ENCODE data around the gene RHOA.

RHOA gene

GRCh38 chr3:49454898-49455681 is 43.3 kb upstream of the RHOA start:
- TF ChIP-seq FOXM1 (IDR thresholded peaks at IDR 0.05; ENCODE audit: borderline replicate concordance, low read depth), result no peak
- no peak for TF ChIP-seq CEBPB (IDR thresholded peaks at IDR 0.05)
- TF ChIP-seq EP300 (IDR thresholded peaks at IDR 0.05; ENCODE audit: borderline replicate concordance), result no peak
- TF ChIP-seq TAF1 (IDR thresholded peaks at IDR 0.05; ENCODE audit: low read depth), result no peak
- TF ChIP-seq CREB1 (IDR thresholded peaks at IDR 0.05; ENCODE audit: low read depth), result no peak
- no peak for TF ChIP-seq TCF12 (IDR thresholded peaks at IDR 0.05; ENCODE audit: low read depth)
- TF ChIP-seq, protein P1, sequence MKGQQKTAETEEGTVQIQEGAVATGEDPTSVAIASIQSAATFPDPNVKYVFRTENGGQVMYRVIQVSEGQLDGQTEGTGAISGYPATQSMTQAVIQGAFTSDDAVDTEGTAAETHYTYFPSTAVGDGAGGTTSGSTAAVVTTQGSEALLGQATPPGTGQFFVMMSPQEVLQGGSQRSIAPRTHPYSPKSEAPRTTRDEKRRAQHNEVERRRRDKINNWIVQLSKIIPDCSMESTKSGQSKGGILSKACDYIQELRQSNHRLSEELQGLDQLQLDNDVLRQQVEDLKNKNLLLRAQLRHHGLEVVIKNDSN (IDR thresholded peaks at IDR 0.05), result no peak
- TF ChIP-seq, protein P2, sequence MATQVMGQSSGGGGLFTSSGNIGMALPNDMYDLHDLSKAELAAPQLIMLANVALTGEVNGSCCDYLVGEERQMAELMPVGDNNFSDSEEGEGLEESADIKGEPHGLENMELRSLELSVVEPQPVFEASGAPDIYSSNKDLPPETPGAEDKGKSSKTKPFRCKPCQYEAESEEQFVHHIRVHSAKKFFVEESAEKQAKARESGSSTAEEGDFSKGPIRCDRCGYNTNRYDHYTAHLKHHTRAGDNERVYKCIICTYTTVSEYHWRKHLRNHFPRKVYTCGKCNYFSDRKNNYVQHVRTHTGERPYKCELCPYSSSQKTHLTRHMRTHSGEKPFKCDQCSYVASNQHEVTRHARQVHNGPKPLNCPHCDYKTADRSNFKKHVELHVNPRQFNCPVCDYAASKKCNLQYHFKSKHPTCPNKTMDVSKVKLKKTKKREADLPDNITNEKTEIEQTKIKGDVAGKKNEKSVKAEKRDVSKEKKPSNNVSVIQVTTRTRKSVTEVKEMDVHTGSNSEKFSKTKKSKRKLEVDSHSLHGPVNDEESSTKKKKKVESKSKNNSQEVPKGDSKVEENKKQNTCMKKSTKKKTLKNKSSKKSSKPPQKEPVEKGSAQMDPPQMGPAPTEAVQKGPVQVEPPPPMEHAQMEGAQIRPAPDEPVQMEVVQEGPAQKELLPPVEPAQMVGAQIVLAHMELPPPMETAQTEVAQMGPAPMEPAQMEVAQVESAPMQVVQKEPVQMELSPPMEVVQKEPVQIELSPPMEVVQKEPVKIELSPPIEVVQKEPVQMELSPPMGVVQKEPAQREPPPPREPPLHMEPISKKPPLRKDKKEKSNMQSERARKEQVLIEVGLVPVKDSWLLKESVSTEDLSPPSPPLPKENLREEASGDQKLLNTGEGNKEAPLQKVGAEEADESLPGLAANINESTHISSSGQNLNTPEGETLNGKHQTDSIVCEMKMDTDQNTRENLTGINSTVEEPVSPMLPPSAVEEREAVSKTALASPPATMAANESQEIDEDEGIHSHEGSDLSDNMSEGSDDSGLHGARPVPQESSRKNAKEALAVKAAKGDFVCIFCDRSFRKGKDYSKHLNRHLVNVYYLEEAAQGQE (IDR thresholded peaks at IDR 0.05; ENCODE audit: low read depth), result no peak
- TF ChIP-seq EGR1 (IDR thresholded peaks at IDR 0.05), result no peak
- TF ChIP-seq RAD21 (IDR thresholded peaks at IDR 0.05; ENCODE audit: low read depth), result no peak
- TF ChIP-seq YY1 (IDR thresholded peaks at IDR 0.05; ENCODE audit: low read depth), result no peak
- TF ChIP-seq TEAD4 (IDR thresholded peaks at IDR 0.05), result no peak
- TF ChIP-seq NFIC (IDR thresholded peaks at IDR 0.05), result no peak

DNA sequence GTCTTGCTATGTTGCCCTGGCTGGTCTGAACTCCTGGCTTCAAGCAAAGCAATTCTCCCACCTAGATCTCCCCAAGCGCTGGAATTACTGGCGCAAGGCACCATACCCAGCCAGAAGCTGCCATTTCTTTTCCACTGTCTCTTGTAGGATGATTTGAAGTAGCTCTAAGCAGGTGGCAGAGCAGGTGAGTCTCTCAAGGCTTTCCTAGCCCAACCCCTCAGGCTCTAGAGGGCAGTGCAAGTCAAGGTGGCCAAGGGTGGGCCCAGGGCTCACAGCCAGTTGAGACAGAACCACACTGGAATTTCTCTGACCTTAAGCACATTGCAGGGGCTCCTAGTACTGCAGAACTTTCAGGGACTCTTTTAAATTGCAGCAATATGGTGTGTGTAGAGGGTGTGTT is 42.7 kb upstream of the RHOA start:
- TF ChIP-seq, protein P1 (IDR thresholded peaks at IDR 0.05), result no peak
- TF ChIP-seq RAD21 (IDR thresholded peaks at IDR 0.05; ENCODE audit: low read depth) (peak; percentile 79), CREB1 (IDR thresholded peaks at IDR 0.05; ENCODE audit: low read depth) (no peak), TAF1 (IDR thresholded peaks at IDR 0.05; ENCODE audit: low read depth) (no peak), NFIC (IDR thresholded peaks at IDR 0.05) (no peak)

DNA sequence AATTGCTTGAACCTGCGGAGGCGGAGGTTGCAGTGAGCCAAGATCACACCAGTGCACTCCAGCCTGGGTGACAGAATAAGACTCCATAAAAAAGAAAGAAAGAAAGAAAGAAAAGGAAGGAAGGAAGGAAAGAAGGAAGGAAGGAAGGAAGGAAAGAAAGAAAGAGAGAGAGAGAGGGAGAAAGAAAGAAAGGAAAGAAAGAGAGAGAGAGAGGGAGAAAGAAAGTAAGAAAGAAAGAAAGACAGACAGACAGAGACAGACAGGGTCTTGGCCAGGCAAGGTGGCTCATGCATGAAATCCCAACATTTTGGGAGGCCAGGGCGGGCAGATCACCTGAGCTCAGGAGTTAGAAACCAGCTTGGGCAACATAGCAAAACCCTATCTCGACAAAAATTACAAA is 41.8 kb upstream of the RHOA start:
- TF ChIP-seq ZBTB7A (IDR thresholded peaks at IDR 0.05; ENCODE audit: low read depth), result no peak
- no peak for TF ChIP-seq EGR1 (IDR thresholded peaks at IDR 0.05)
- TF ChIP-seq, protein P1 (IDR thresholded peaks at IDR 0.05), result no peak
- no peak for TF ChIP-seq FOXM1 (IDR thresholded peaks at IDR 0.05; ENCODE audit: borderline replicate concordance, low read depth)
- no peak for TF ChIP-seq TAF1 (IDR thresholded peaks at IDR 0.05; ENCODE audit: low read depth)
- TF ChIP-seq CREB1 (IDR thresholded peaks at IDR 0.05; ENCODE audit: low read depth), result no peak
- no peak for TF ChIP-seq CEBPB (IDR thresholded peaks at IDR 0.05)
- no peak for TF ChIP-seq TEAD4 (IDR thresholded peaks at IDR 0.05)
- TF ChIP-seq TCF12 (IDR thresholded peaks at IDR 0.05; ENCODE audit: low read depth), result no peak
- no peak for TF ChIP-seq YY1 (IDR thresholded peaks at IDR 0.05; ENCODE audit: low read depth)
- TF ChIP-seq, protein P2 (IDR thresholded peaks at IDR 0.05; ENCODE audit: low read depth), result no peak
- no peak for TF ChIP-seq RAD21 (IDR thresholded peaks at IDR 0.05; ENCODE audit: low read depth)
- TF ChIP-seq, protein P3, sequence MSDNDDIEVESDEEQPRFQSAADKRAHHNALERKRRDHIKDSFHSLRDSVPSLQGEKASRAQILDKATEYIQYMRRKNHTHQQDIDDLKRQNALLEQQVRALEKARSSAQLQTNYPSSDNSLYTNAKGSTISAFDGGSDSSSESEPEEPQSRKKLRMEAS (IDR thresholded peaks at IDR 0.05), result no peak
- TF ChIP-seq NFIC (IDR thresholded peaks at IDR 0.05), result no peak

- no peak for TF ChIP-seq RAD21 (IDR thresholded peaks at IDR 0.05; ENCODE audit: low read depth)
- TF ChIP-seq, protein P2 (IDR thresholded peaks at IDR 0.05; ENCODE audit: low read depth), result no peak
- TF ChIP-seq YY1 (IDR thresholded peaks at IDR 0.05; ENCODE audit: low read depth), result no peak
- no peak for TF ChIP-seq TCF12 (IDR thresholded peaks at IDR 0.05; ENCODE audit: low read depth)
- TF ChIP-seq, protein P3 (IDR thresholded peaks at IDR 0.05), result no peak
- TF ChIP-seq ZBTB7A (IDR thresholded peaks at IDR 0.05; ENCODE audit: low read depth), result no peak
- TF ChIP-seq EGR1 (IDR thresholded peaks at IDR 0.05), result no peak
- no peak for TF ChIP-seq EP300 (IDR thresholded peaks at IDR 0.05; ENCODE audit: borderline replicate concordance)
- TF ChIP-seq TAF1 (IDR thresholded peaks at IDR 0.05; ENCODE audit: low read depth), result no peak
- no peak for TF ChIP-seq CEBPB (IDR thresholded peaks at IDR 0.05)
- TF ChIP-seq FOXM1 (IDR thresholded peaks at IDR 0.05; ENCODE audit: borderline replicate concordance, low read depth), result no peak
- TF ChIP-seq NFIC (IDR thresholded peaks at IDR 0.05), result no peak
Measured at GRCh38 chr3:49445391-49445790, 33.6 kb upstream of the RHOA start.
